NAMALWA (cell line): Measurements from ENCODE around the gene ZNF534.
"Not testable (repeated sequence)": the region's sequence is repeated elsewhere in the genome, so short reads cannot be mapped to it uniquely, and the experiment has no call there.

Experiments used
- DNase-seq: peaks from one replicate; pipeline ENCODE4 v3.0.0-alpha.2; 2015; ENCODE audit warnings: low spot score

The ZNF534 gene

DNA sequence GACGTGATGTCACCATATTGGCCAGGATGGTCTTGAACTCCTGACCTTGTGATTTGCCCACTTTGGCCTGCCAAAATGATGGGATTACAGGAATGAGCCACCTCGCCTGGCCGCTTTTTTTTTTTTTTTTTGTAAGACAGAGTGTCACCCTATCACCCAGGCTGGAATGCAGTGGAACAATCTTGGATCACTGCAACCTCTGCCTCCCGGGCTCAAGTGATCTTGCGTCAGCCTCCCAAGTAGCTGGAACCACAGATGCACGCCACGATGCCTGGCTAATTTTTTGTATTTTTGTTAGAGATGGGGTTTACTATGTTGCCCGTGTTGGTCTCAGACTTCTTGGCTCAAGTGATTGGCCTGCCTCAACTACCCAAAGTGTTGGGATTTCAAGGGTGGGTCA lies 69.6 kb downstream of the ZNF534 start:
- DNase-seq, result no peak

DNA sequence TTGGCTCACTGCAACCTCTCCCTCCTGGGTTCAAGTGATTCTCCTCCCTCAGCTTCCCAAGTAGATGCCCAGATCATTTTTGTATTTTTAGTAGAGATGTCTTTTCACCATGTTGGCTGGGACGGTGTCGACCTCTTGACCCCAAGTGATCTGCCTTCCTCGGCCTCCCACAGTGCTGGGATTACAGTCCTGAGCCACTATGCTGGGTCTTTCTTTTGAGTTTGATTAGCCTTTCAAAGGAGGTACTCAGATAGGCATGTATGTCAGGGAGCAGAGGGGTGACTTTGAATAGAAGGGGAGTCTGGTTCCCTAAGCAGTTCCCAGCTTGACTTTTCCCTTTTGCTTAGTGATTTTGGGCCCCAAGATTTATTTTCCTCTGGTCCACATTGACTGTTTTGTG lies 71.5 kb downstream of the ZNF534 start:
- DNase-seq, result not testable (repeated sequence)

DNA sequence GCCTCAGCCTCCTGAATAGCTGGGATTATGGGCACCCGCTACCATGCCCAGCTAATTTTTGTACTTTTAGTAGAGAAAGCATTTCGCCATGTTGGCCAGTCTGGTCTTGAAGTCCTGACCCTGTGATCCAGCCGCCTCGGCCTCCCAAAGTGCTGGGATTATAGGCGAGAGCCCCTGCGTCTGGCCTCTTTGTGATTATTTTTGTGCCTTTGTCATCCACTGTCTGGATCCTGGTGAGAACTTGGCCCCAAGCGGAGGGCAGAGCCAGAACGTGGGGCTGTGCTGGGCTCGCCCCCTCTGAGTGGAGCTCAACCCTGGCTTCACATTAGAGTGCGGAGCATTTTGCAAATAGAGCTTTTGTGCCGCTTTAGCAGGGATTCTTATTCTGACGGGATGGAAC lies 72.0 kb downstream of the ZNF534 start:
- not testable (repeated sequence) for DNase-seq
